SK-N-SH (cell line): Measurements from ENCODE around the gene RASA4B.
"Not testable (repeated sequence)": the region's sequence is repeated elsewhere in the genome, so short reads cannot be mapped to it uniquely, and the experiment has no call there.

Experiments used
- ELF1 ChIP-seq: IDR thresholded peaks from 2 replicates; pipeline ENCODE4 v1.4.0; 2012
- EP300 ChIP-seq, 2 experiments: IDR thresholded peaks; 2 replicates each; pipeline versions ENCODE4 v1.4.0 to v1.6.1; 2012; ENCODE audit warnings: borderline replicate concordance in 1 of 2, low read depth in 1 of 2, low read length in 1 of 2
- JUND ChIP-seq: IDR thresholded peaks from 2 replicates; pipeline ENCODE4 v1.4.0; 2012
- NFIC ChIP-seq: IDR thresholded peaks from 2 replicates; pipeline ENCODE4 v1.4.0; 2012; ENCODE audit warnings: borderline replicate concordance
- NRF1 ChIP-seq: IDR thresholded peaks from 2 replicates; pipeline ENCODE4 v1.6.1; 2012; ENCODE audit warnings: low read depth, mild to moderate bottlenecking, low read length
- POLR2AphosphoS5 ChIP-seq: IDR thresholded peaks from 2 replicates; pipeline ENCODE4 v1.6.1; 2012; ENCODE audit warnings: low read depth, low read length
- RAD21 ChIP-seq: IDR thresholded peaks from 2 replicates; pipeline ENCODE4 v1.6.1; 2012; ENCODE audit warnings: mild to moderate bottlenecking, low read length
- RCOR1 ChIP-seq: fragments of 150-350 bp; IDR thresholded peaks from 2 replicates; pipeline ENCODE4 v1.6.1; 2017; ENCODE audit warnings: antibody characterized with exemption, low read length
- REST ChIP-seq: IDR thresholded peaks from 2 replicates; pipeline ENCODE4 v1.6.1; 2012; ENCODE audit warnings: mild to moderate bottlenecking, low read depth, low read length, moderate library complexity
- SIN3A ChIP-seq: IDR thresholded peaks from 2 replicates; pipeline ENCODE4 v1.6.1; 2012; ENCODE audit warnings: low read depth, mild to moderate bottlenecking, low read length, moderate library complexity, borderline replicate concordance
- TAF1 ChIP-seq: IDR thresholded peaks from 2 replicates; pipeline ENCODE4 v1.6.1; 2012; ENCODE audit warnings: low read depth, mild to moderate bottlenecking, low read length, moderate library complexity, borderline replicate concordance
- TF ChIP-seq, protein P1 (sequence below): fragments of 200-600 bp; sonication (generic); IDR thresholded peaks from 2 replicates; pipeline ENCODE4 v1.6.1; 2017; ENCODE audit warnings: antibody characterized with exemption, mild to moderate bottlenecking, moderate library complexity
- TF ChIP-seq, protein P2 (sequence below): IDR thresholded peaks from 2 replicates; pipeline ENCODE4 v1.4.0; 2012; ENCODE audit warnings: low read depth, borderline replicate concordance

DNA sequence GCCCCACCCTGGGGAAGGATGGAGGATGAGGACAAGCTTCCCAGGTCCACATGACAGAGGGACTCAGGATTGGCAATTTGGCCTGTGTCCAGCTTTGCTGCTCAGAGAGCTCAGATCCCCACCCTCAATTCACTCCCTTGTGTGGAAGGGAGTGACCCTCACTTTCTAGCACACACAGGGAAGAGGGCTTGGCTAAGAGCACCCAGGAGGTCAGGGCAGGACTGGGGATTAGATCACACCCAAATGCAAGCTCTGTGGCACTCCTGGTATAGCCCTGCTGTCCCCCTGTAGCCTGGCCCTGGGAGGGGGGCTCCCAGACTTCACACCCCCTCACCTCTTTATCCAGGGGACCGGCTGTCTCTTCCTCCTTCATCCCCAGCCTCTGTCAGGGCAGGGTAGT lies 26.8 kb upstream of the RASA4B start:
- TF ChIP-seq RAD21; TAF1; REST; SIN3A; NFIC; JUND; RCOR1; EP300 (IDR thresholded peaks at IDR 0.05; ENCODE audit: borderline replicate concordance in 1 of 2, low read depth in 1 of 2, low read length in 1 of 2); ELF1; NRF1; POLR2AphosphoS5: not testable (repeated sequence)
- TF ChIP-seq, protein P1, sequence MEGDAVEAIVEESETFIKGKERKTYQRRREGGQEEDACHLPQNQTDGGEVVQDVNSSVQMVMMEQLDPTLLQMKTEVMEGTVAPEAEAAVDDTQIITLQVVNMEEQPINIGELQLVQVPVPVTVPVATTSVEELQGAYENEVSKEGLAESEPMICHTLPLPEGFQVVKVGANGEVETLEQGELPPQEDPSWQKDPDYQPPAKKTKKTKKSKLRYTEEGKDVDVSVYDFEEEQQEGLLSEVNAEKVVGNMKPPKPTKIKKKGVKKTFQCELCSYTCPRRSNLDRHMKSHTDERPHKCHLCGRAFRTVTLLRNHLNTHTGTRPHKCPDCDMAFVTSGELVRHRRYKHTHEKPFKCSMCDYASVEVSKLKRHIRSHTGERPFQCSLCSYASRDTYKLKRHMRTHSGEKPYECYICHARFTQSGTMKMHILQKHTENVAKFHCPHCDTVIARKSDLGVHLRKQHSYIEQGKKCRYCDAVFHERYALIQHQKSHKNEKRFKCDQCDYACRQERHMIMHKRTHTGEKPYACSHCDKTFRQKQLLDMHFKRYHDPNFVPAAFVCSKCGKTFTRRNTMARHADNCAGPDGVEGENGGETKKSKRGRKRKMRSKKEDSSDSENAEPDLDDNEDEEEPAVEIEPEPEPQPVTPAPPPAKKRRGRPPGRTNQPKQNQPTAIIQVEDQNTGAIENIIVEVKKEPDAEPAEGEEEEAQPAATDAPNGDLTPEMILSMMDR = not testable (repeated sequence)
- TF ChIP-seq, protein P2, sequence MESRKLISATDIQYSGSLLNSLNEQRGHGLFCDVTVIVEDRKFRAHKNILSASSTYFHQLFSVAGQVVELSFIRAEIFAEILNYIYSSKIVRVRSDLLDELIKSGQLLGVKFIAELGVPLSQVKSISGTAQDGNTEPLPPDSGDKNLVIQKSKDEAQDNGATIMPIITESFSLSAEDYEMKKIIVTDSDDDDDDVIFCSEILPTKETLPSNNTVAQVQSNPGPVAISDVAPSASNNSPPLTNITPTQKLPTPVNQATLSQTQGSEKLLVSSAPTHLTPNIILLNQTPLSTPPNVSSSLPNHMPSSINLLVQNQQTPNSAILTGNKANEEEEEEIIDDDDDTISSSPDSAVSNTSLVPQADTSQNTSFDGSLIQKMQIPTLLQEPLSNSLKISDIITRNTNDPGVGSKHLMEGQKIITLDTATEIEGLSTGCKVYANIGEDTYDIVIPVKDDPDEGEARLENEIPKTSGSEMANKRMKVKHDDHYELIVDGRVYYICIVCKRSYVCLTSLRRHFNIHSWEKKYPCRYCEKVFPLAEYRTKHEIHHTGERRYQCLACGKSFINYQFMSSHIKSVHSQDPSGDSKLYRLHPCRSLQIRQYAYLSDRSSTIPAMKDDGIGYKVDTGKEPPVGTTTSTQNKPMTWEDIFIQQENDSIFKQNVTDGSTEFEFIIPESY = not testable (repeated sequence)
